ENCODE data around the gene AADACL3.

- TF ChIP-seq CTCF (IDR thresholded peaks at IDR 0.05) (no peak), POLR2A (IDR thresholded peaks at IDR 0.05) (no peak), POLR2AphosphoS5 (IDR thresholded peaks at IDR 0.05) (no peak)
Measured at GRCh38 chr1:12754738-12755137, 38.8 kb downstream of the AADACL3 start.
